GM12891 (cell line): ENCODE results near the gene PCSK4.

Experiments used
- PAX5 ChIP-seq: IDR thresholded peaks from 2 replicates; pipeline ENCODE4 v1.6.1; 2011; ENCODE audit warnings: low read length, moderate library complexity, mild to moderate bottlenecking; ENCODE audit not compliant: insufficient read depth, severe bottlenecking
- POLR2A ChIP-seq: IDR thresholded peaks from 2 replicates; pipeline ENCODE4 v1.6.1; 2011; ENCODE audit warnings: low read depth, low read length, control low read depth
- POLR2AphosphoS5 ChIP-seq: IDR thresholded peaks from 2 replicates; pipeline ENCODE4 v1.6.1; 2011; ENCODE audit warnings: low read depth, low read length, control low read depth
- POU2F2 ChIP-seq: IDR thresholded peaks from 2 replicates; pipeline ENCODE4 v1.6.1; 2011; ENCODE audit warnings: low read depth, mild to moderate bottlenecking, control low read depth, low read length, moderate library complexity
- SPI1 ChIP-seq: IDR thresholded peaks from 2 replicates; pipeline ENCODE4 v1.6.1; 2011; ENCODE audit warnings: low read depth, low read length, control low read depth
- TAF1 ChIP-seq: IDR thresholded peaks from 2 replicates; pipeline ENCODE4 v1.6.1; 2011; ENCODE audit warnings: low read depth, low read length, control low read depth

DNA sequence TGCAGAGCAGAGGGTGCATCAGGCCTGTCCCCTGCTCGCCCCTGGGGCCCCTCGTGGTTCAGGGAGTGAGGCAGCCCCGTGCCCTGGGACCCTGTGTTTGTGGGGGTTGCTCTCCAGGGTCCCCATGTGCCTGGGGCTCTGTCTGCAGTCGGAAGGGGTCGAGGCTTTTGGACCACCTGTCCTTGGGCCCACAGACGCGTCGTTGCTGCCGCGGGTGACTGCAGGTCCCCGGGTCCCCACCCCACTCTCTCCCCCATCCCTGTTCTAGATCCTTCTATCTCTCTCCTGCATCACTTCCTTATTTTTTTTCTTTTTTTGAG, 1.9 kb downstream of the PCSK4 start:
- TF ChIP-seq POLR2A (no peak), TAF1 (no peak), POLR2AphosphoS5 (no peak), SPI1 (no peak), PAX5 (no peak), POU2F2 (no peak)
